Gastroesophageal sphincter (tissue), 3 donors: ENCODE results near the gene FAM168A.

Experiments used
- CTCF ChIP-seq, 4 experiments: fragments of 200-600 bp in 2 of 4; fragments of 450-650 bp in 2 of 4; sonication (generic) in 1 of 4; IDR thresholded peaks; one replicate each; pipeline ENCODE4 v1.5.1; 2017 to 2019; ENCODE audit warnings: antibody characterized with exemption in 4 of 4, mild to moderate bottlenecking in 2 of 4, moderate library complexity in 2 of 4
- POLR2A ChIP-seq, 2 donors: fragments of 450-650 bp; IDR thresholded peaks; one replicate each; pipeline ENCODE4 v1.6.1; 2017; ENCODE audit warnings: antibody characterized with exemption in 2 of 2, mild to moderate bottlenecking in 2 of 2, moderate library complexity in 1 of 2
- POLR2AphosphoS5 ChIP-seq: sonication (generic); formaldehyde crosslinking; IDR thresholded peaks from one replicate; pipeline ENCODE4 v1.6.1; 2017; ENCODE audit warnings: antibody characterized with exemption

DNA sequence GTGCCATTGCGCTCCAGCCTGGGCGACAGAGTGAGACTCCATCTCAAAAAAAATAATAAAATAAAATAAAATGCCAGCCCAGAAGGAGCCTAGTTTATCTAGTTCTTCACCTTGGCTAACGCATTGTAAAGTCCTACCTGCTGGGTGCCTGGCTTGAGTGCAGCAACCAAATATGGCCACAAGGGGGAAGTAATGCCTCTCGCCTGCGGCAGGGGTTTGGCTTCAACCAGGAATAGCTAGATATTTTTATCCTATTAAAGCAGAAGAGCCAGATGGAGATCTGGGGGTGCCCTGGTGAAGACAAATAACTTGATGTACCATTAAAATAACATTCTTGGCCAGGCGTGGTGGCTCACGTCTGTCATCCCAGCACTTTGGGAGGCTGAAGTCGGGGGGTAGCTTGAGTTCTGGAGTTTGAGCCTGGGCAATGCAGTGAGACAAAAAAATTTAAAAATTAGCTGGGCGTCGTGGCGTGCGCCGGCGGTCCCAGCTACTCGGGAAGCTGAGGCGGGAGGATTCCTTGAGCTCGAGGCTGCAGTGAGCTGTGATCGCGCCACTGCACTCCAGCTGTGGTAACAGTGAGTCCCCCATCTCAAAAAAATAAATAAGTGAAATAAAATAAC lies 27.9 kb upstream of the FAM168A start:
- peak; percentile 83 to 92 (median 89) for TF ChIP-seq CTCF (IDR thresholded peaks at IDR 0.05)
- no peak for TF ChIP-seq POLR2A (IDR thresholded peaks at IDR 0.05)
- TF ChIP-seq POLR2AphosphoS5 = no peak
